ENCODE data around the gene TIMM17A.

Gene TIMM17A

DNA sequence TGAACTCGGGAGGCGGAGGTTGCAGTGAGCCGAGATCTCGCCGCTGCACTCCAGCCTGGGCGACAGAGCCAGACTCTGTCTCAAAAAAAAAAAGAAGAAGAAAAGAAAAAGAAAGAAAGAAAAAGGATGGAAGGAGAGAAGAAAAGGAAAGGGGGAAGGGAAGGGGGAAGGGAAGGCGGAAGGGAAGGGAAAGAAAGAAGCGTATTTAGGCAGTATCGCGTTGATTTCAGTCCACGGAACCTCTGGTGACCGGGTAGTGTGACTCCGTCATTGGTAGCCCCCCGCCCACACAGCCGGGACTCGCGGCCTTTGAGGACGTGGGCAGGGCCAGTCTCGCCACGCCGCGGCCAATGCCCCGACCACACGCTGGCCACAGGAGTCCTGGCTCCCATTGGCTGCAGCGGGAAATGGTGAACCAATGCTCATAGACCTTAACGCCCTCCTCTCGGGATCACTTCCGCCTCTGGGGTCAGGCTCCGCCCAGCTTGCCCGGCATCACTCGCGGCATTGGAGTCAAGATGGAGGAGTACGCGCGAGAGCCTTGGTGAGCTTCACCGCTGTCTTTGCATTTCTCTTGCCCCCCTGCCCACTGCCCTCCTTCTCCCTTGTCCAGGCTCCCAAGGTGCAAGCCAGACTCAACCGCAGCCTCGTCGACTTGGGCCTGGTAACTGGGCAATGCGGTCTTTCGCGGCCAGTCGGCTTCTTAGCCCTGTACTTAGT lies at the start of gene TIMM17A:
Gene TIMM17A (plus strand): TSS at position 495 of the 720 bp plus-strand sequence. CDS start 24 bp downstream, at position 519.
- TF ChIP-seq, protein P1, sequence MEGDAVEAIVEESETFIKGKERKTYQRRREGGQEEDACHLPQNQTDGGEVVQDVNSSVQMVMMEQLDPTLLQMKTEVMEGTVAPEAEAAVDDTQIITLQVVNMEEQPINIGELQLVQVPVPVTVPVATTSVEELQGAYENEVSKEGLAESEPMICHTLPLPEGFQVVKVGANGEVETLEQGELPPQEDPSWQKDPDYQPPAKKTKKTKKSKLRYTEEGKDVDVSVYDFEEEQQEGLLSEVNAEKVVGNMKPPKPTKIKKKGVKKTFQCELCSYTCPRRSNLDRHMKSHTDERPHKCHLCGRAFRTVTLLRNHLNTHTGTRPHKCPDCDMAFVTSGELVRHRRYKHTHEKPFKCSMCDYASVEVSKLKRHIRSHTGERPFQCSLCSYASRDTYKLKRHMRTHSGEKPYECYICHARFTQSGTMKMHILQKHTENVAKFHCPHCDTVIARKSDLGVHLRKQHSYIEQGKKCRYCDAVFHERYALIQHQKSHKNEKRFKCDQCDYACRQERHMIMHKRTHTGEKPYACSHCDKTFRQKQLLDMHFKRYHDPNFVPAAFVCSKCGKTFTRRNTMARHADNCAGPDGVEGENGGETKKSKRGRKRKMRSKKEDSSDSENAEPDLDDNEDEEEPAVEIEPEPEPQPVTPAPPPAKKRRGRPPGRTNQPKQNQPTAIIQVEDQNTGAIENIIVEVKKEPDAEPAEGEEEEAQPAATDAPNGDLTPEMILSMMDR (IDR thresholded peaks at IDR 0.05; ENCODE audit: low read depth, low read length) = no peak
- peak; percentile 96 for DNase-seq (ENCODE audit: extremely low read depth, low read depth)

DNA sequence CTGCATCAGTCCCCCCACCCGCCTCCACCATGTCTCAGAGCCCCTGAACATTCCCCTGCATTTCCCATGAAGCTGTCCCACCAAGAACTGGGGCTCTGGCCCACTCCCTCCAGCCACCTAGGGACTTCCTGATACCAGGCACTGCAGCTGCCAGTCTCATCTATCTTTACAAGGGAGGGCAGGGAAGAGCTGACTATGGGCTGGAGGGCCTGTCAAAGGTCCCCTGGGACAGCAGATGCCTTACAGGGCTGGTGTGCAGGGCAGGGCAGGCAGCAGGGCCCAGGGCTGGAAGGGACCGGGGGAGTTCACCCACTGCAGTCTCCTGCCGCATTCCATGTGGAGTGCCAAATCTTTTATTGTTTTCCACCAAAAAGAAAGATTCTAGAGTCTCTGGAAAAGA lies 49.0 kb upstream of the TIMM17A start:
- no peak for DNase-seq (ENCODE audit: extremely low read depth, low read depth)

DNA sequence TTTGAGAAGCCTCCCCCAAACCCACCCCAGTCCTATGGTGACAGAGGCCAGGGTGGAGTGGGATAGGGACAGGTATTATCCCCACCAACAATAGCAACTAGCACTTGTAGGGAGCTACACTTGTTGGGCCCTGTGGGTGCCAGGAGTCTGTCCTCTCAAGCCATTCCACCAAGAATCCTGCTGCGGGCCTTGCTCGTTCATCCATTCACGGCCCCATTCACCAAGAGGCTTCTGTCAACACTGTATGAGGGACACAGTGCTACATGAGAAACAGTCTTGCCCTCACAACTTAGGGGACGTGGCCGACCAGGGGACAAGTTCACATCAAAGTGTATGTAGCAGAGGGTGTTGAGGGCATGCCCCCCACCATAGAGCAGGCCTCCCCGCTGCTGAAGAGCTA lies 47.7 kb upstream of the TIMM17A start:
- TF ChIP-seq, protein P1 (IDR thresholded peaks at IDR 0.05; ENCODE audit: low read depth, low read length) = no peak
- DNase-seq (ENCODE audit: extremely low read depth, low read depth) = no peak

More for the DNA sequence above, 49.0 kb upstream of the TIMM17A start:
- TF ChIP-seq, protein P1 (IDR thresholded peaks at IDR 0.05; ENCODE audit: low read depth, low read length) = no peak

- DNase-seq (ENCODE audit: extremely low read depth, low read depth) = no peak
- TF ChIP-seq, protein P1 (IDR thresholded peaks at IDR 0.05; ENCODE audit: low read depth, low read length) = no peak
These were observed 43.3 kb upstream of the TIMM17A start for GRCh38 chr1:201911826-201912571.

GRCh38 chr1:201912832-201913231 lies 42.5 kb upstream of the TIMM17A start:
- DNase-seq (ENCODE audit: extremely low read depth, low read depth) = no peak
- TF ChIP-seq, protein P1 (IDR thresholded peaks at IDR 0.05; ENCODE audit: low read depth, low read length) = no peak

DNA sequence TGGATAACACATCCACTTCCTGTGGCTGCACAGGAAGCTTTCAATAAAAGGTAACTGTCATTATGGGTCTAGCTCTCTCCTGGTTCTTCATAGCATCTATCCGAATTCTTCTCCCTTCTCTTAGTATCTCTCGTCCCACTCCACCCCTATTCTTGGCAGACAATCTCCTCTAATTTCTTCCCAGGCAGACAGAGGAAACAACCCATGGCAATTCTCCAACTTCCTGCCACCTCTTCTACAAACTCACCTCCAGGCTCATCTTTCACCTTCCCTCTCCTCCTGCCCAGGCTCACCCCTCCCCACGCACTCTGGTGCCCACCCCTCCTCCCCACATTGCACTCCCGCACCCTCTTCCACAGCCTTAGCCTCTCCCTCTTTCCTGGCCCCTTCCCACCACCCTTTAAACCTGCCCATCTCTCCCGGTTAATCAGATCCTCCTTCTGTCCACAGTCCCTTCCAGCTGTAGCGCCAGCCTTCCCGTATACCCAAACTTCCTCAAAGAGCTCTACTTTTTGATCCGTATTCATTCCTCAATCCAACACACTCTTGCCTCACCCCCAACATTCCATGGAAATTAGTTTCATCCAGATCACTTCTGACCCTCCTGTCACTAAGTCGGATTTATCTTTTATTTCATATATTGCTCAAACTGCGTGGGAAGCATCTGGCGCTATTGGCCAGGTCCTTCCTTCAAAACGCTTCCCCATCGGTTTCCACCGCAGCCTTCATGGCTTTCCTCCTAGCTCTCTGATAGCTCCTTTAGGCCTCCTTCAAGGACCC lies 40.7 kb upstream of the TIMM17A start:
- TF ChIP-seq, protein P1 (IDR thresholded peaks at IDR 0.05; ENCODE audit: low read depth, low read length) = no peak
- no peak for DNase-seq (ENCODE audit: extremely low read depth, low read depth)
